HCEC 1CT (cell line): ENCODE measurements around the gene ARMC12.

Experiments used
- DNase-seq: peaks from one replicate; pipeline ENCODE4 v3.0.0-alpha.2; 2017

The ARMC12 gene

DNA sequence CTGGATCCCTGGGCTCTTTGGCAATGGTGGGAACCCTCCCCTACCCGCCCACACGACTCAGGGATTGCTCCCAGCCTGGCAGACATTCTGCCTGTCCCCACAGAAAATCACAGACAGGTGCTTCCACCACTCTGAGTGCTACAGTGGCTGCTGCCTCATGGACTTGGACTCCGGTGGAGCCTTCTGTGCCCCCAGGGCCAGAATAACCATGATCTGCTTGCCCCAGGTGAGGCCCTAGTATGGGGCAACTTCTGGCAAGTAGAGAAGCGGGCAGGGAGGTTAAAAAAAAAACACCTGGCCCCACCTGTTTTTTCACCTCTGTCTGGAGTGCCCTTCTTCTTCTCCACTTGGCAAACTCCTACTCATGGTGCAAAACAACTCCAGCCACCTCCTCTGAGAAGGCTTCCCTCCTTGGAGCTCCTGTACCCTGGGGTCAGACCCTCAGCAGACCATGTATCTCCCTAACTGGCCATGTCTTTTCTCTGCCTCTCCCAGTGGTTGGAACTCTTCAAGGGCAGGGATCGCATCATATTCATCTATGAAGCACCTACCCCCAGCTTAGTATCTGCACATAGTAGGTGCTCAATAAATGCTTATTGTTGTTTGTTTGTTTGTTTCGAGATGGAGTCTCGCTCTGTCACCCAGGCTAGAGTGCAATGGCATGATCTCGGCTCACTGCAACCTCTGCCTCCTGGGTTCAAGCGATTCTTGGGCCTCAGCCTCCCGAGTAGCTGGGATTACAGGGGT is 40.7 kb downstream of the ARMC12 start:
- DNase-seq, result no peak

DNA sequence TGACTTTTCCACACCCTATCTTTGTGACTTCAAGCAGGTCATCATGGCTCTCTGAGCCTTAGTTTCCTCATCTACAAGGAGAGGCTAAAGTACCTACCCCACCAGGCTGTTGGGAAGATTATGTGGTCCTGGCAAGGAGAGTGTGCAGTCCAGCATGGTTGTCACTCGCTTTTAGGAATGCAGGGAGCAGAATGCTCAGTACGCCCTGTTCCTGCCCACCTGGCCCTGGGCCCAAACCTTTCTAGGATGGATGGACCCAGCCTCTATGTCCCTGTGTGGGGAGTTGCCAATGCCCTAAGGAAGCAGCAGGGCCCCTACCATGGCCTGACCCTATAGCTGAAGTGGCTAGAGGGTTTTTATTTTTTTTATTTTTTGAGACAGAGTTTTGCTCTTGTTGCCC is 41.6 kb downstream of the ARMC12 start:
- DNase-seq, result no peak

DNA sequence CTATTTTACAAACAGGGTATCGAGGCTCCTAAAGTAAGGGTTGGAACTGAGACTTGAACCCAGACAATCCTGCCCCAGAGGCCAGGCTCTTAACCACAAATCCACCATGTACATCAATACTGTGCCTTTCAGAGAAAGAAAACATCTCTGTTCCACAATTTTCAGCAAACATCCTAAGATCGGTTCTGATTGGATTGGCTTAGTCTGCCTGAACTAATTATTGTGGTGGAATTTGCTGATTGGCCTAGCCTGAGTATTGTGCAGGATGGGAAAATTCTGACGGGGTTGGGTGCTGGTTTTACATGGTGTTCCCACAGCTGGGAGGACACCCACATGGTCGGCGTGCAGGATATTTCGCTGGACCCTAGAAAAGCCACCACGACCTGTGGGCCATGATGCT is 43.9 kb downstream of the ARMC12 start, which contains the start of gene CLPSL1:
CLPSL1 (plus strand) TSS at position 301 of the 400 bp plus-strand sequence; CDS start at position 393, 92 bp downstream.
- no peak for DNase-seq

DNA sequence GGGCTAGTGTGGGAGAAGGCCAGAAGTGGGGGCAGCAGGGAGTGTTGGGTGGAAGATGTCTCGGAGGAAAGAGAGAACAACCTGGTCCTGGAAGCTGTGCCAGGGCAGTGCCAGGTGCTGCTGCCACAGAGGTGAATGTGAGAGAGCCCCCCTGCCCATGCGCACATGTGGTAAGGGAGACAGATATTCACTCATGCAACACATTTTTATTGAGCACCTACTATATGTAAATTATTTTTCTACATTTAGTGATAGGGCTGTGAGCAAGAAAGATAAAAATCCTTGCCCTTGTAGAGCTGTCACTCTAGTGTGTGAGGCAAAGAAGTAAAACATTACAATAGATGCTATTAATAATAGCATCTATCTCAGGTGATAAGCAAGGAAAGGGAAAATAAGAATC is 44.5 kb downstream of the ARMC12 start:
- no peak for DNase-seq

DNA sequence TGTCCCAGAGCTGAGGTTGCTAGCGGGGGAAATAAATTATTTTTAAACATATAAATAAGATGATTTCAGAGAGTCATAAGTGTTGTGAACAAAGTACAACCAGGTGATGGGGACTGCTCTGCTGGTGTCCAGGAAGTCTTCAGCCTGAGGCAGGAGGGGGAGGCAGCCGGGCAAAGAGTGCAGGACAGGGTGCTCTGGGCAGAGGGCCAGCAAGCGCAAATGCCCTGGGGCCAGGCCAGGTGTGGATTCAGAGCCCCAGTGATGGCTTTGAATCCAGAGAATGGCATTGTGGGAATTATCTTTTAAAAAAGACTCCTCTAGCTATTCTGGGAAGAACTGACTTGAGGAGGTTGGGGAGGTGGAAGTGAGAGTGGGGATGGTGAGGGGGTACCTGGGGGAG is 45.6 kb downstream of the ARMC12 start:
- no peak for DNase-seq

DNA sequence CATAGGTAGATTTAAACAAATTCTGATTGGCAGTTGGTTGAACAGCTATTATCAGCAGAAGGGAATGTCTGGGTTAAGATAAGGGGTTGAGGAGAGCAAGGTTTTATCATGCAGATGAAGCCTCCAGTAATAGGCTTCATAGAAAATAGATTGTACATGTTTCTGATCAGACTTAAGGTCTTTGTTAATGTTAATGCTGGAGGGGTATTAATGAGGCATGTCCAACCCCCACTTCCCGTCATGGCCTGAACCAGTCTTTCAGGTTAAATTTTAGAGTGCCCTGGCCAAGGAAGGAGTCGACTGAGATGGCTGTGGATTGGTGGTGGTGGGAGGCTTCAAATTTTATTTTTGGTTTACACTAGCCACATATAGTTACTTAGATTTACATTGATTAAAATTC is 47.4 kb downstream of the ARMC12 start:
- no peak for DNase-seq

DNA sequence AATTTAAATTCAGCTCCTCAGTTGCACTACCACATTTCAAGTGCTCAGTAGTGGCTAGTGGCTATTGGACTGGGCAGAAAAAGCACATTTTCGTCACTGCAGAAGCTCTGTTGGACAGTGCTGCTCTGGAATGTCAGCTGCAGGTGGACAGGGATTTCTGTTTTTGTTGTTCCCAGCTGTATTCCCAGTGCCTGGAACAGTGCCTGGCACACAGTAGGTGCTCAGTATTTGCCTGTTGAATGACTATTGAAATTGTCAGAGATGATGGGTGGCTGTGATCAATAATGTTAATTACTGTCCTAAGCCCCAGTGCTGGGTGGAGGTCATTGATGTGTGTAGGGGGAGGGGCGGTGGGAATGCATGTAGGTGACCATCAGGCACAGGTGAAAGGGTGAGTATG is 49.4 kb downstream of the ARMC12 start:
- no peak for DNase-seq

DNA sequence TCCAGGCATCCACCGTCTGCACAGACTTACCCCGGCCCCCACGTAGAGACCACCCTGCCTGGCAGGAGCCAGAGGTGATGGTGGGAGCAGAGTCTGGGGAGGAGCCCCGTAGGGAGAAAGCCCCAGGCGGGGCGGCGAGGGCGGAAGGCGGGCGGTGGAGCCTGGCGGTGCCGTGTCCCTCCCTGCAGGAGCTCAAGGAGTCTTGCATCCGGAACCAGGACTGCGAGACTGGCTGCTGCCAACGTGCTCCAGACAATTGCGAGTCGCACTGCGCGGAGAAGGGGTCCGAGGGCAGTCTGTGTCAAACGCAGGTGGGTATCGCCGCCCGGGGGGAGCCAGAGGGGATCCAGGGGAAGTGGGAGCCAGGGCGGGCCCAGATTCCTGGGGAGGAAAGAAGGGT is 50.0 kb downstream of the ARMC12 start:
- DNase-seq, result no peak

DNA sequence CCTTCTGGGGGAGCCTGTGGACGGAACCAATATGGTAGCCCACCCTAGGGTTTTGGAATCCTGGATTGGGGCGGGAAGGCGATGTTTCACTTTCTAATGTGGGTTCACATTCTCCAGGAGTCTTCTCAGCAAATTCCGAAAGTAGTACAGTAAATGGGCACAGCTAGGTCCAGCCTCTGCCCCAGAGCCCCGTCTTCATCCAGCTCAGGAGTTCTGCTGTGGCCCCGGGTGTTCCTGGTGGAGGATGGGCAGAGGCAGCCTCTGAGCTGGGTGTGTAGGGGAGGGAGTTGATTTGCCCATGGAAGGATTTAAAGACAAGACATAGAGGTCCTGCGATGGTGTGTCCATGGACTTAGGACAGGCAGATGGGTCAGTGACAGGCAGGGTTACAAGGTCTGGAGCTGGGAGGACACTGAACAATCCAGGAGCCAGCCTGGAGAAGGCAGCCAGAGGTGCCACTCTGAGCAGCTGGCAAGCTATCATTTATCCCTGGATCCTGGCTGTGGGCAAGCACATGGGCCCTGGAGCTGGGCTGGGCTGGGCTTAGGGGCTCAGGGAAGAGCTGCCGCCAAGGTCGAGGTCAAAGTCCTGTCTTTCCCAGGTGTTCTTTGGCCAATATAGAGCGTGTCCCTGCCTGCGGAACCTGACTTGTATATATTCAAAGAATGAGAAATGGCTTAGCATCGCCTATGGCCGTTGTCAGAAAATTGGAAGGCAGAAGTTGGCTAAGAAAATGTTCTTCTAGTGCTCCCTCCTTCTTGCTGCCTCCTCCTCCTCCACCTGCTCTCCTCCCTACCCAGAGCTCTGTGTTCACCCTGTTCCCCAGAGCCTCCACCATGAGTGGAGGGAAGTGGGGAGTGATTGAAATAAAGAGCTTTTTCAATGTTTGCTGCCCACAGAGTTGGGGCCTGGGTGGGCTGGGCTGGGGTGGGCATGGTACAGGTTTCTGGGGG is 50.7 kb downstream of the ARMC12 start:
- DNase-seq, result no peak

DNA sequence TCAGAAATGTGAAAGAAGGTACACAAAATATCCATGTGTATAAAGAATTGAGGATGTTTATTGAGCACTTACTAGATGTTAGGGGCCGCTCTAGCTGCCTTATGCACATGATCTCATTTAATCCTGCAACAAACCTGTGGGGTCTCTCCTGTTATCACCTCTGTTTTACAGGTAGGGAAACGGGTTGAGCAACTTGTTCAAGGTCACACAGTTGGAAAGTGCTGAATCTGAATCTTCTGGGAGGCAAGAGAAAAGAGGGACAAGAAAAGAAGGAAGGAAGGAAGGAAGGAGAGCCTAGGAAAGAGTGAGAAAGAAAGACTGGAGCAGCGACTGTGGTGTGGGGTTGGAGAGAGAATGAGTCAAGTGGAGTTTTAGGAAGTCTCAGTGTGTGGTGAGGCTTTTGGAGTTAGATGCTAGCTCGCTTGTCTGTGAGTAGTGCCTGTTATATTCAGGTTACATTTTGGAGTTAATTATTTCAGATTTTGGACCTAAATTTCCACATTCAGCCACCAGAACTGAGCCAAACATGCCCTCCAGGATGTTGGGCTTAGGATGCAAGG is 51.7 kb downstream of the ARMC12 start:
- no peak for DNase-seq

DNA sequence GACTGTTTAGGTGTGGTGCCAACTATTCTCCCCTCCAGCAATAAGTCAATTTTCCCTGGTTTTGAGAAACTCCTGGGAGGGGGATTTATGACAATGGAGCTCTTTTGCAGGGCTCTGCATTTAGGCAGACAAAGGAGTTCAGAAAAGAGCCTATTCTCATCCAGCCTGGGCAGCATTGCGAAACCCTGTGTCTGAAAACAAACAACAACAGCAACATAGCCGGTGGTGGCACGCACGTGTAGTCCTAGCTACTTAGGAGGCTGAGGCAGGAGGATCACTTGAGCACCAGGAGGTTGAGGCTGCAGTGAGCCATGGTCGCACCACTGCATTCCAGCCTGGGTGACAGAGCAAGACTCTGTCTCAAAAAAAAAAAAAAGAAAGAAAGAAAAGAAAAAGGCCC is 53.9 kb downstream of the ARMC12 start:
- no peak for DNase-seq

DNA sequence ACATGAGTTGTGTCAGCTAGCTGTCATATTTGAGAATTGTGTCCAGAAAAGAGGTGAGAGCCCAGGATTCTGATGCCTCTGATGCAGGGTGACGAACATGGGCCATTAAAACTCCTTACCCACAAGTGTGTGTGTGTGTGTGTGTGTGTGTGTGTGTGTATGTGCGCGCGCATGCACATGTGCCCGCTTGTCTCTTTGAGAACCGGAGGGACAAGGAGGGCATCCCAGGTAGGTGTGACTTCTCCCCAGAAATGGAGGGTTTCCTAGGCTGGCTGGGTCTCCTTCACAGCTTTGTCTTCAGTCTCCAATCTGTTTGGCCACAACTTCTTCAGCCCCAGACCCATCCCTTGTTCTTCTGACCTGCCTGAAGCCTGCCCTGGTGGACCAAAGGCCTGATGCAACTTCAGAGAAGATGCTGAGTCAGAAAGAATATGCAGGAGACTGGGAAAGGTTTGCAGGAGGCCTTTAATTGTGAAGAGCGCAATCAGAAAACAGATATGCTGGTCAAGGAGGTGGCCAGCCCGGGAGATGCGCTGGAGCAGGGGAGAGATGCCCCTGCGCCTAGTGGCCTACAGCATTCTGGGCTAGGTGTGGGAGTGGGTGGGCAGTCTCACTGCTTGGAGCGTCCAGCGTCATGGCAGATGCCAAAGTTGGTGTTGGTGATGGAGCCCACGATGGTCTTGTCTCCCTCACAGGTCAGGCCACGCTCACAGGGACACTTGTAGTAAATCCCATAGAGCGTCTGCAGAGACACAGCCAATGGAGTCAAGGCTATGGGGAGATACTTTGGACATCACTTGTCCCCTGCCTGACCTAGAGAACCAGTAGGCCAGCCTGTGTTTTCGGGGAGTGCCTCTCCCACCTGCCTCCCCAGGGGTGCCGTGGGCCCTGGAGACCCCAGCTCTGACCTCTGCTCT is 58.0 kb downstream of the ARMC12 start:
- no peak for DNase-seq

DNA sequence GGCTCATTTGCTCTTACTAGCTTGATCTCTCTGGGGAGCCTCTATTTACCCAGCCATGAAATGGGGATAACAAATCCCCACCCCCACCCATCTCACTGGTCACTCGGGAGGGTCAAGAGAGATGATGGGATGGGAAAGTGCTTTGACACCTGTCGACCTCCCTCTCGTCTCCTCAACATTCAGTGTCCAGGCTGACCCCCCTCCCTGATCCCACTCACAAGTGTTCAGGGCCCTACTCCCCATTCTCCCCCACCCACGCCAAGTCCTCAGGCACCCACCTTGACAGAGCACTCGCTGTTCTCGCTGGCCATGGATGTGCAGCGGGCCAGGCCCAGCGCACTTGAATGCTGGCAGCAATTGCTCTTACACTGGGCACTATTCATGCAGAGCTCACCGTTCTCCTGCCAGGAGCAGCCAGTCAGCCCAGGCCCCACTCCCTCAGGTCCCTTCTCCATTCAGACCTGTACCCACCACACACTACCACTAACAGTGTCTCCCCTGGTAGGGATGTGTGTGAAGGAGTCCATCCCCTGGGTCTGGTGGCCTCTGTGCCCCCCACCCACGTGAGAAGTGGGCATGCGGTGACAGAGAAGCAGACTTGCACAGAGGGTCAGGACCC is 58.7 kb downstream of the ARMC12 start:
- DNase-seq, result no peak

DNA sequence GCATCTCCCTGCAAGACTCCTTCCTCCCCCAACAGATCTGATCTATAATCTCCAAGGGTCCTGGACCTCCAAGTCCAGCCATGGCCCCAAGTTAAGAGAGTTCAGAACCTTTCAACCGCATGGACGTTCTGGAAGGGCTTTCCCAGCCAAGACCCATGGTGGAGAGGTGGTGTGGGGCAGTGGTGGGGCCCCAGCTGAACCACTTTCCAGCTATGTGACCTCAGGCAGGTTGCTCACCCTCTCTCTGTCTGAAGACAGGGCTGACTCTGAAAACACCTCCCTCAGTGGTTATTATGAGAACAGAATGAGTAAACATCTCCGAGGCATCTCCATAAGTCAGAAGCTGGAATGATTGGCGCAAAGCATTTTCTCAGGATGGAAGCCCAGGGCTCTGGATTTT is 59.4 kb downstream of the ARMC12 start:
- DNase-seq, result no peak

DNA sequence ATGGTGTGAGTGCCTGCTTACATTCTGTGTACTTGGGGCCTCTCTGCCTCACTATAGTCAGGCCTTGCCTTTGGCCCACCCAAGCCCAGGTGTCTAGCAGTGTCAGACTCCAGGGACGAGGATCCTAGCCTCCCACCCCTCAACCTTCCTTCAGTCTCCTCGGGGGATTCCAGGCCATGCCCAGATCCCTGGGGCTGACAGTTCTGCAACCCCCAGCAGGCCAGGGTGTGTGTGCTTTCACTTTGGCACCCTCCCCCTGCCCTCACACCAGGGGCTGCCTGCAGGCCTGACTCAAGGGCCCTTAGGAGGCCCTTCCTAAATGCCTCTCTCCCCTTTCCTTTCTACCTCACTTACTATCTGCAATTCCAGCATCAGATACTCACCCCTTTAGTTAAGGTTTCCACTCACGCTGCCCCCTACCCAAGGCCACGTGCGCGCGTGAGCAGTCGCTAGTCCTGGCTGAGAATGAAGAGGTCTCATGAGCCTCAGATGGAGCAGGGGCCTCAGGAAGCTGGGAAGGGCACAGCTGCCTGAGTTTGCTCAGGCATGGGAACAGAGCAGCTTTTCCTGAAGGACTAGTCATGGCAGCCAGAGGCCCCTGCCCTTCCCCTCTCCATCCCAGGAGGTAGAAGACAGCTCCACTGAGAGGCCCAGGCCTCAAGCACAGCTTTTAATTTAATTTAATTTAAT is 61.1 kb downstream of the ARMC12 start:
- no peak for DNase-seq
